Body of pancreas (tissue), 4 donors: ENCODE results near the gene NUDT3.

Source experiments
- CTCF ChIP-seq, 7 experiments: fragments of 450-650 bp in 4 of 7; fragments of 200-600 bp in 3 of 7; sonication (generic) in 3 of 7; IDR thresholded peaks; one replicate each; pipeline ENCODE4 v1.5.1; 2016 to 2019; ENCODE audit warnings: antibody characterized with exemption in 7 of 7
- POLR2A ChIP-seq, 3 donors: fragments of 450-650 bp; IDR thresholded peaks; one replicate each; pipeline ENCODE4 v1.6.1; 2016; ENCODE audit warnings: antibody characterized with exemption in 3 of 3, mild to moderate bottlenecking in 2 of 3

GRCh38 chr6:34423254-34423653, 30.8 kb upstream of the NUDT3 start:
- TF ChIP-seq POLR2A (IDR thresholded peaks at IDR 0.05) (no peak), CTCF (IDR thresholded peaks at IDR 0.05) (no peak)
